HepG2 (cell line): Measurements from ENCODE around the gene PTPRD. TPM values are rescaled to one million over a fixed set of nuclear protein-coding genes. Genes with fewer than 3 reads are reported as not detected.

ENCODE experiments used
- AFF4 ChIP-seq: sonication (generic); formaldehyde crosslinking; IDR thresholded peaks from 2 replicates; pipeline ENCODE4 v1.4.0; 2020; ENCODE audit warnings: missing genetic modification reagents
- KDM3A ChIP-seq: IDR thresholded peaks from 2 replicates; pipeline ENCODE4 v1.6.1; 2018; ENCODE audit warnings: low read depth, missing compliant biosample characterization
- MAZ ChIP-seq, 2 experiments: sonication (generic) in 1 of 2; formaldehyde crosslinking in 1 of 2; IDR thresholded peaks; 2 replicates each; pipeline versions ENCODE4 v1.5.0 to v1.6.1; 2012 to 2020; ENCODE audit warnings: low read depth in 2 of 2, mild to moderate bottlenecking in 2 of 2, borderline replicate concordance in 1 of 2, improper control_type of control experiment in 1 of 2, low read length in 1 of 2, missing genetic modification reagents in 1 of 2, moderate library complexity in 1 of 2
- MXD1 ChIP-seq: sonication (generic); formaldehyde crosslinking; IDR thresholded peaks from 2 replicates; pipeline ENCODE4 v1.4.0; 2020; ENCODE audit warnings: mild to moderate bottlenecking, missing genetic modification reagents
- NFRKB ChIP-seq: fragments of 450-650 bp; IDR thresholded peaks from 2 replicates; pipeline ENCODE4 v1.6.1; 2017
- REL ChIP-seq: sonication (generic); formaldehyde crosslinking; conservative IDR thresholded peaks from 2 replicates; pipeline ENCODE4 v1.8.0; 2022; ENCODE audit warnings: mild to moderate bottlenecking, missing genetic modification reagents, moderate library complexity
- TOE1 ChIP-seq: sonication (generic); formaldehyde crosslinking; IDR thresholded peaks from 2 replicates; pipeline ENCODE4 v1.4.0; 2020; ENCODE audit warnings: mild to moderate bottlenecking, missing genetic modification reagents
- ZBTB44 ChIP-seq: sonication (generic); formaldehyde crosslinking; IDR thresholded peaks from 2 replicates; pipeline ENCODE4 v1.4.0; 2020; ENCODE audit warnings: missing genetic modification reagents
- ZFP36L2 ChIP-seq: sonication (generic); formaldehyde crosslinking; IDR thresholded peaks from 2 replicates; pipeline ENCODE4 v1.4.0; 2020; ENCODE audit warnings: missing genetic modification reagents
- ZNF350 ChIP-seq: sonication (generic); formaldehyde crosslinking; IDR thresholded peaks from 2 replicates; pipeline ENCODE4 v1.4.0; 2020; ENCODE audit warnings: mild to moderate bottlenecking, low read depth, missing genetic modification reagents, borderline replicate concordance
- ZNF703 ChIP-seq: sonication (generic); formaldehyde crosslinking; IDR thresholded peaks from 2 replicates; pipeline ENCODE4 v1.5.1; 2020; ENCODE audit warnings: missing genetic modification reagents, mild to moderate bottlenecking, moderate library complexity, borderline replicate concordance
- ZSCAN25 ChIP-seq: sonication (generic); formaldehyde crosslinking; IDR thresholded peaks from 2 replicates; pipeline ENCODE4 v1.8.0; 2022; ENCODE audit warnings: mild to moderate bottlenecking, missing genetic modification reagents
- polyA plus RNA-seq, 8 experiments: library from polyadenylated mRNA; depleted of rRNA in 3 of 8; stranded (reverse) in 7 of 8; unstranded in 1 of 8; fragments of >200 nt; fragmentation: Illumina TruSeq in 4 of 8; extraction: Trizol in 4 of 8; gene quantifications; 2 replicates each; pipeline versions ENCODE4 v1.2.1 to v1.2.3, GENCODE V29; 2011 to 2016; ENCODE audit warnings: low read depth in 4 of 8, missing spikeins in 1 of 8, mixed read lengths in 1 of 8; ENCODE audit not compliant: insufficient read depth in 1 of 8
- total RNA-seq, 5 experiments: library from RNA; depleted of rRNA; stranded (reverse); fragments of >200 nt; fragmentation: Illumina TruSeq; extraction: Trizol; gene quantifications; 2 replicates each; pipeline ENCODE4 v1.2.3, GENCODE V29; 2016; ENCODE audit warnings: low read depth in 1 of 5

The PTPRD gene
- total and polyA plus RNA-seq, 2 of the 13 experiments (the other 11 are each of a cell fraction or from before 2014, with no cell fraction given) = 0.05 TPM; not detected in 1

GRCh38 chr9:9392755-9393154 lies 1220.0 kb downstream of the PTPRD start (continued):
- TF ChIP-seq AFF4 (CRISPR knock-in tag) = no peak
- no peak for TF ChIP-seq ZFP36L2 (CRISPR knock-in tag)
- TF ChIP-seq KDM3A = no peak
- no peak for TF ChIP-seq MAZ (IDR thresholded peaks at IDR 0.05; ENCODE audit: borderline replicate concordance, low read depth, low read length)
- TF ChIP-seq MAZ (CRISPR knock-in tag; IDR thresholded peaks at IDR 0.05; ENCODE audit: low read depth) = no peak
- TF ChIP-seq REL (CRISPR knock-in tag) = no peak
- no peak for TF ChIP-seq MXD1 (CRISPR knock-in tag)
- TF ChIP-seq NFRKB = no peak
- no peak for TF ChIP-seq ZSCAN25 (CRISPR knock-in tag)
- no peak for TF ChIP-seq ZNF350
- TF ChIP-seq ZNF703 = no peak
- TF ChIP-seq TOE1 (CRISPR knock-in tag) = no peak
- TF ChIP-seq ZBTB44 (CRISPR knock-in tag) = no peak
